Non-pigmented ciliary epithelial cell (primary cell): ENCODE results near the gene IGF1R.
A peak's percentile ranks its signal among the peaks of the same experiment; 100 is the strongest.

Experiments
- DNase-seq: peaks from one replicate; pipeline ENCODE4 v3.0.0-alpha.2; 2010; ENCODE audit warnings: low read depth

IGF1R gene

GRCh38 chr15:98860281-98861041 is 212.1 kb downstream of the IGF1R start:
- DNase-seq: no peak

GRCh38 chr15:98861188-98861587 is 212.8 kb downstream of the IGF1R start:
- no peak for DNase-seq

DNA sequence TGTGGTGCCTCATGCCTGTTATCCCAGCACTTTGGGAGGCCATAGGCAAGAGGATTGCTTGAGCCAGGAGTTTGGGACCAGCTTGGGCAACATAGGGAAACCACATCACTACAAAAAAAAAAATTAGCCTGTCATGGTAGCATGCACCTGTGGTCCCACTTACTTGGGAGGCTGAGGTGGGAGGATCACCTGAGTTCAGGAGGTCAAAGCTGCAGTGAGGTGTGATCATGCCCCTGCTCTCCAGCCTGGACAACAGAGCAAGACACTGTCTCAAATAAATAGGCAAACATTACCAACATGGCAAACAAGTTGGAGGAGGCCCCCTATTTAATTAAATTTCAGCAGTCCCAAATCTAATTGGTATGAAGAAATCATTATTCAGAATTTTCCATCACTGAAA is 215.6 kb downstream of the IGF1R start:
- no peak for DNase-seq

DNA sequence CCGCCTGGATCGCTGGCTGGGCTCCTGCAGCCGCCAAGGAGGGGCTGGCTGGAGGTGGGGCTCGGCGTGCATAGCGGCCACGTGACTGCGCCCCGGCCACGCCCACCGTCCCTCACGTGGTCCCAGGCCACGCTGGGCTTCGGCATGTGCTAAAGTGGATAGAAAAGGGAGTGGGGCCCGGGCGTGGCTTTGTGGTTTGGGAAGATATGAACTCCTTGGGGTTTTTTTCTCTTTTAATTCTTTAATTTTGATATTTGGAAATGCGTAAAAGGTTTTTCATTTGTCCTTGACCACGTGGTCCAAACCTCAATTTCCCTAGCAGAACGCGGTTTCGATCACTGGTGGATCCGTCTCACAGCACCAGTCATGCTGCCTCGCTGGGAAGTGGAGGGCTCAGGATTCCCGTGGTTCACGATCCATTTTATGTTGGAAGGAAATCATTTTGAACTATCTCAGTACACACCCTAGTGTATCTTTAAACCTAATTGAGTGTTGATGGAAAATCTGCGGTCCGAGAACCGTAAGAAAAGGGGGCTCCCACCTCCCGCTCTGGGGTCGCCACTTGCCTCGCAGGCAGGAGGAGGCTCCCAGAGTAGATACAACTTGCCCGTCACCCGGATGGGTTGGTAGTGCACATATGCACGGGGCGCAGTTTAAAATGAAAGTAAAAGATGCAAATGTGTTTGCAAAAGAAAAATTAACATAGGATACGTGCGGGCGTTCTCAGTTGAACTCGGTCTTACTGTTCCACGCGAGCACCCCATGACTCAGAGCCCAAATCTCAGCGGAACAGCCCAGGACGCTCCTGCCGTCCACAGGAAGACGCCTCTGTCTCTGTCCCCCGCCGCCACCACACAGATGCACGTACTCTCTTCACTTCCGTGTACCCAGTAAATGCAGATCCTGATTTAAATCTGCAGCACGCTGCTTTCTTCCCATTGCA is 217.3 kb downstream of the IGF1R start:
- no peak for DNase-seq

GRCh38 chr15:98866511-98866910 is 218.2 kb downstream of the IGF1R start:
- no peak for DNase-seq

DNA sequence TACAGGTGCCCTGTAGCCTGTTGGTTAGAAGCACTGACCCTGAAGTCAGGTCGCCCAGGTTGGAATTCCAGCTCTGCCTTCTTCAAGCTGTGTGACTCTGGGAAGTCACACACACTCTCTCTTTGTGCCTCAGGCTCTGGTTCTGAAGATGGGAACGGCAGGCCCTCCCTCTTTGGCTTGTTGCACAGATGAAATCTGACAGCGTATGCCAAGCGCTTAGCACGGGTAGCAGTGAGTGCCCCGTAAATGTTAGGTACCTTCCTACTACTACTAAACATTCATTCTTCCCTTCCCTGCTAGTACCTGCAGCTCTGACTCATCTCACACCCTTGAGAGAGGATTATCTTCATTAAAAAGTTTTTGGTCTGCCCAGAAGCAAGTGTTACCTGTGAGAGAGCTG is 220.2 kb downstream of the IGF1R start:
- no peak for DNase-seq

DNA sequence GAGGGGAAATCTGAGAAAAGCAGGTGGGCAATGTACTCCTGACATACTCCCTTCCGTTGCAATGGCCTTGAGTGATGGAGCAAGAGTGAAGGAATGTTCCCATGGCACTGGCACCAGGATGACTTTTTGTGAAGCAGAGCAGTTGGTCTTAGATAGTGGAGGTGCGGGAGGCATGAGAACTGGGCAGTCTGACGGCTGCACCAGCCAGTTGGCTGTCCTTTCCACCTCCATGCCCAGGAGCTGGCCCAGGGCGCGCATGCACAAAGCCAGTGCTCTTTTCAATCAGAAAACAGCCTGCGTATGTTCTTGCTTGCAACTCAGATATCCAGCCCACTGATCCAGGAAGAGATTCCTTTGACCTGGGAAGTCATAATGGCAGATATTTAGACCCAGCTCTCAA is 222.4 kb downstream of the IGF1R start:
- DNase-seq: no peak

DNA sequence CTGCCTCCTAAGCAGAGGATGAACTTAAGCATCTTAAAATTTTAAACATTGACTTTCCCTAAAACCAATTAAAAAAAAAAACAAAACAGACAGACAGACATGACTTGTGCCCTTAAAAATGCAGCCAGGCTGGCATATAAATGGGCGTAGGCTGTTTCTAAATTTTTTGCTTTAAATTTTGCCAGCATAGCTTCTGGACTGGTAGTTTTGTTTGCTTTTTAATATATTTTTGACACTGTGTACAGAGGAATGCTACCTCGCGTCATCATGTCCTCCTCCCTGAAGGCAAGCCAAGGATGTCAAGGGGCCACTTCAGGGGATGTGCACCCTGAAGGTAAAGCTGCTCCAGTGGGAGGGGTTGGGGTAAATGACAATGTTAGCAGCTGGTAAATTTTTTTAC is 224.4 kb downstream of the IGF1R start:
- DNase-seq: no peak

GRCh38 chr15:98873441-98874218 is 225.3 kb downstream of the IGF1R start:
- DNase-seq: no peak

DNA sequence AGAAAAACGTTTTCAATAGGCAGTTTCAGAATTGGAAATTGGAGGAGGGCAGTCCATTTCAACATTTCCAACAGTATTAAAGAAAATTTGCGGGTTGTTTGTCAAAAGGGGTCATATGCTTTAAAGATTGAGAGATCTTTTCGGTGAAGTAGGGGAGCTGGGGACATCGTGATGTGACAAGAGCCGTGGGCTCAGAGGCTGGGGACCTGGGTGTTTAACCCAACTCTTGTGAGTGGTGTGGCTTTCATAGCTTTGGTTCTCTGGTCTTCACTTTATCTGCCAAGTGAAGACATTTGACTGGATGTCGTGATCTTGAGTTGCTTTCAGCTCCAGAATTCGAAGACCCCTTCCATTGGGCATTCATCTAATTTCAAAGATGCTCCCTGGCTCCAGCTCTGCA is 226.0 kb downstream of the IGF1R start:
- no peak for DNase-seq

DNA sequence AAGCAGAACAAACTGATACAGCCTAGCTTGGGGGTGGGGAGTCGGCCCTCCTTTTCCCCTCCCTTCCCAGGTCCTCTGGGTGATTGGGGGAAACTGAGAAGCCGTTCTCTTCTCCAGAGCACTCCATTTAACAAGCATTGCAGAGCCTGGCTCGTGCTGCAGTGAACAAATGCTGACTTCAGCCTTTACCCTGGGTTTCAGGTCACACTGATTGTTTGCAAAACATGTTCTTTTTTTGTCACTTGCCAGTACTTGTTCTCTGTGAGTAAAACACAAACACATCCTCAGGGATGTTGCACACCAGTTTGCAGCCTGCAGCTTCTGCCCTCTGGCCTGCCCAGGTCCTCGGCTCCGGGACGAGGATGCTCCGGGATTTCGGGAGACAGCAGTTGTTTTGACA is 226.4 kb downstream of the IGF1R start:
- DNase-seq: no peak

DNA sequence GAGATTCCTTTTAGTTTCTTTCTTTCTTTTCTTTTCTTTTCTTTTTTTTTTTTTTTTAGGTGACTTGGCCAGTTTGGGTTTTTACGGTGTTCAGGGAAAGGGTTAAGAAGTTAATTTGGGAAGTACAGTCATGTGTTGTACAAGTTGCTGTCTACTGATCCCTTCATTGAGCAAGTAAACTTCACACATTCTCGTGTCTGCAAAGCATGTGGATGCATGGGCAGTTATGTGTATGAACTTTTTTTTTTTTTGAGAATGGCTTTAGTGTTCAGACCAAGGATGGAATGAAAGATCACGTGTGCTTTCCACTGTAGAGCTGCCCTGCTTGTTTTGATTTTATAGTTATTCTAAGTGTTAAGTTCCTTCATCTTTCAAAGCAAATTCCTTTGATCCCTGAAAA is 227.0 kb downstream of the IGF1R start:
- DNase-seq: no peak

DNA sequence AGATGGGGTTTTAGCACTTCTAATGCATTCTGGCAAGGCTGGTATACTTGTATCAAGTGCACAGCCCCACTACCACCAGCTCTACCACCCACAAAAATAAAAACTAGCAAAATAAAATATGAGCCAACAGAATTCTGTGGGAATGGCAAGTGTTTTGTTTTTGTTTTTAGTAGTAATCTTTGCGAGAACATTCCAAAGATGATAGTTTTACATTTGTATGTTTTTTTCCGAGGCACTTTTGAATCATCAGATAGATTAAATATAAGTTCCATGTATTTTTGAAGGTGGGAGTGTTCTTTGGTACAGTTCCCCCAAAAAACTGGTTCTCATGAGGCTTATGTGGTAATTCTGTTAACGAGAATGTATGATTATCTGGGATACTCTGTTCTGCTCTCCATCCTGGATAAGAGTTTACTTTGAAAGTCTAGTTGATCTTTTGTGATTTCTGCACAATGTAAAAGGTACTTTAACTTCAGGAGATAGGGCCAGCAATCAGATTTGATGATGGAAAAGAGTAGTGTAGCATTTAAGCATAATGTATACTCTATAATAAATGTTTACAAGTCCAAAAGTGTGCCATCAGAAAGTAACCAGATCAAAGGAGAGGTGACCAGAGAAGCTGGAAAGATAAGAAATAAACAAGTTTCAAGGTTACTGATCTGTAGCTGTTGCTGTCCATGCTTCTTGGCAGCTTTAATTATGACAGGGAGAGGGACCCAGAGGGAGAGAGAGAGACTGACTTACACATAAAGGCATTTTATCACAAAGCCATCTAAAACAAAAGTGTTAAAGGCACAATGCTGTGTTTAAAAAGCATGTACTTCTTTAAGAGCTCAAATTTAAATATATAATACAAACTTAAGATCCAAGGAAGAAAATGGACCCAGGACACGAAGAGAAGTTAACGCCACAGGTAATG is 228.4 kb downstream of the IGF1R start:
- no peak for DNase-seq

- no peak for DNase-seq
These were observed 229.8 kb downstream of the IGF1R start for GRCh38 chr15:98878172-98878571.

DNA sequence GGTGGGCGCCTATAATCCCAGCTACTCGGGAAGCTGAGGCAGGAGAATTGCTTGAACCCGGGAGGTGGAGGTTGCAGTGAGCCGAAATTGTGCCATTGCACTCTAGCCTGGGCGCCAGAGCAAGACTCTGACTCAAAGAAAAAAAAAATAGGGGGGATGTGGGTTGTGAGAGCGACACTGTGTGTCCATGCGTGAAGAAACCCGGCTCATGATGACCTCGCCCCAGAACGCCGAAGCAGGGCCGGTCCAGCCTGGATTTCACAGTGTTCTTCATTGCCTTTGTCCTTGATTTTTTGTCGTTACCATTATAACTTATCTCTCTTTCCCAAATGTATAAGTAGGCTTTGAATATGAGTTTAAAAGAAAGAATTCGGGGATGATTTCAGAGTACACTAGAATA is 230.5 kb downstream of the IGF1R start:
- DNase-seq: no peak

GRCh38 chr15:98881526-98882520 is 233.5 kb downstream of the IGF1R start:
- no peak for DNase-seq

- DNase-seq: no peak
These were observed 235.1 kb downstream of the IGF1R start for GRCh38 chr15:98883478-98883877.

DNA sequence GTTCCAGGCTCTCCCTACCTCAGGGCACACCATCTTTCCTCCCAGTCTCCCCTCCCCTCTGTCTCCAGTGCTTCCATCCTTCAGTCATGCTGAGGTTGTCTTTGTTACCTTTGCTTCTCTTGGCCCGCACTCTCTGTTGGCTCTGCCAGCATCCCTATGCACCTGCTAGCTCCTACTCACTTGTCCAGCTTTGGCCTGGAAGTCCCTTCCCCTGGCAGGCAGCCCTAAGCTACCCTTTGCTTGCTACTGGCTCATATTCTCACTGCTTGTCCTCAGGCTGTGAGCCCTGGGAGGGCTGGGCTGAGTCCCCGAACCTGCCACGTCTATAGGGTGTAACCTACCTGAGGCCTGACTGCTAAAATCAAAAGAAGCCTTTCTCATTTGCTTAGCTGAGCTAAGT is 236.6 kb downstream of the IGF1R start:
- DNase-seq: no peak

- no peak for DNase-seq
These were observed 239.6 kb downstream of the IGF1R start for GRCh38 chr15:98887976-98888375.

DNA sequence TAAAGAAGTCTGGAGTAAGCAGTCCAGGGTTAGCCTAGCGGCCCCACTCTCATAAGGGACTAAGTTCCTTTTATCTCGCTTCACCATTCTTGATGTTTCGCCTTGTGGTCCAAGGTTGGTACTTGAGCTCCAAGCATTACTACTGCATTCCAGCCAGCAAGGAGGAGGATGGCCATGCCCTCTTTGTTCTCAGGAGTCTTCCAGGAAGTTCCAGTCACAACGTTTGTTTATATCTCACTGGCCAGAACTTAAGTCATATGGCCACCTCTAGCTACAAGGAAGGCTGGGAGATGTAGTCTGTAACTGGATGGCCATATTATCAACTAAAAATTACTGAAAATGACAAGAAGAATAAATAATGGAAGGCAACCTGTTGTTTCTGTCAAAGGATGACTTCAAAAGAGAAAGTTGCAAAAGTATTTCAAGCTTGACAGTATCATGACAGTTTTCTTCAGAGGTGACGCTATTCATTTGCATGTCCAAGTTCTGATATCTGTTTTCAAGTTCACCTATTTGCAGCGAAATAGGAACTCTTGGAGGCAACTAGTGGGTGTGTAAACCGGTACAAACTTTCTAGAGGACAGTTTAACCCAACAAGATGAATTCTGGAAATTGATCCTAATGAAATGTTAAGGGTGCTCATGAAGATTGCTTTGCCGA is 240.6 kb downstream of the IGF1R start:
- DNase-seq: peak; percentile 55
